Sigmoid colon (tissue), 7 donors: ENCODE data around the gene CCDC170. TPM values are rescaled to one million over a fixed set of nuclear protein-coding genes. Genes with fewer than 3 reads are reported as not detected.

Experiments used
- DNase-seq: peaks from one replicate; pipeline ENCODE4 v3.0.0-alpha.2; 2019
- H3K27ac ChIP-seq, 4 donors: fragments of 200-600 bp; sonication (generic); one replicate each; pipeline ENCODE4 v1.5.1; 2016 to 2019; ENCODE audit warnings: mild to moderate bottlenecking in 1 of 4
- H3K27me3 ChIP-seq, 3 donors: fragments of 200-600 bp; sonication (generic); one replicate each; pipeline ENCODE4 v1.5.1; 2019; ENCODE audit warnings: mild to moderate bottlenecking in 1 of 3
- H3K36me3 ChIP-seq, 4 donors: fragments of 200-600 bp; sonication (generic); one replicate each; pipeline ENCODE4 v1.5.1; 2016 to 2019
- H3K4me1 ChIP-seq, 4 donors: fragments of 200-600 bp; sonication (generic); one replicate each; pipeline ENCODE4 v1.5.1; 2017 to 2019
- H3K4me3 ChIP-seq, 4 donors: fragments of 200-600 bp; sonication (generic); one replicate each; pipeline ENCODE4 v1.5.1; 2017 to 2019; ENCODE audit warnings: mild to moderate bottlenecking in 2 of 4, moderate library complexity in 1 of 4
- H3K9me3 ChIP-seq, 4 donors: fragments of 200-600 bp in 3 of 4; sonication (generic) in 3 of 4; one replicate each; pipeline versions ENCODE4 v1.5.1 to v1.6.1; 2013 to 2019
- CTCF ChIP-seq, 4 experiments: fragments of 450-650 bp in 3 of 4; fragments of 200-600 bp in 1 of 4; IDR thresholded peaks; one replicate each; pipeline ENCODE4 v1.5.1; 2016 to 2019; ENCODE audit warnings: antibody characterized with exemption in 4 of 4, mild to moderate bottlenecking in 3 of 4, moderate library complexity in 2 of 4
- EP300 ChIP-seq, 4 donors: sonication (generic); formaldehyde crosslinking; IDR thresholded peaks; one replicate each; pipeline ENCODE4 v1.6.1; 2017; ENCODE audit warnings: antibody characterized with exemption in 4 of 4
- POLR2A ChIP-seq, 2 donors: fragments of 450-650 bp; IDR thresholded peaks; one replicate each; pipeline ENCODE4 v1.6.1; 2016; ENCODE audit warnings: antibody characterized with exemption in 2 of 2, mild to moderate bottlenecking in 2 of 2, moderate library complexity in 2 of 2
- POLR2AphosphoS5 ChIP-seq, 4 donors: sonication (generic); formaldehyde crosslinking; IDR thresholded peaks; one replicate each; pipeline ENCODE4 v1.6.1; 2017; ENCODE audit warnings: antibody characterized with exemption in 4 of 4
- WGBS, 2 donors: extraction: QIAGEN DNeasy Blood & Tissue Kit; methylation state at CpG; one replicate each; pipeline ENCODE4 v1.1.7; 2013; 5-methylcytosine and 5-hydroxymethylcytosine counted together
- intact Hi-C: fragments of 100-400 bp; cut with DNase I; formaldehyde crosslinking; loops from one replicate; pipeline ENCODE4 v1.15.1; 2023
- polyA plus RNA-seq, 3 donors: library from polyadenylated mRNA; stranded (reverse); fragments of 200-250 nt; gene quantifications; one replicate each; pipeline ENCODE4 v1.2.3, GENCODE V29; 2013
- total RNA-seq, 4 donors: library from RNA; depleted of rRNA; stranded (reverse); fragments of >200 nt; gene quantifications; one replicate each; pipeline ENCODE4 v1.1.0, GENCODE V29; 2016
- donor health status: healthy with polysubstance abuse.
- donor health status: Bipolar disorder and iron deficiency.
- donor health status: healthy.

The CCDC170 gene
- total and polyA plus RNA-seq, 7 donors: 0.33 to 2.5 (median 0.66) TPM

GRCh38 chr6:151577257-151577656, 83.4 kb downstream of the CCDC170 start:
- intact Hi-C loops: no loop called here
- H3K4me3 ChIP-seq: no peak overlapping the region
- no peaks in the 10 kb centered on the region for H3K36me3 ChIP-seq
- H3K27ac ChIP-seq: no peak overlapping the region
- DNase-seq: no peak
- H3K4me1 ChIP-seq: no peaks in the 10 kb centered on the region
- 76 to 87% methylated on average over 5 of the region's 5 CpGs for WGBS, 2 donors
- H3K27me3 ChIP-seq: no peaks in the 10 kb centered on the region
- H3K9me3 ChIP-seq: no peaks in the 10 kb centered on the region
- TF ChIP-seq EP300 (IDR thresholded peaks at IDR 0.05) (no peak), CTCF (IDR thresholded peaks at IDR 0.05) (no peak), POLR2AphosphoS5 (IDR thresholded peaks at IDR 0.05) (no peak), POLR2A (IDR thresholded peaks at IDR 0.05) (no peak)

DNA sequence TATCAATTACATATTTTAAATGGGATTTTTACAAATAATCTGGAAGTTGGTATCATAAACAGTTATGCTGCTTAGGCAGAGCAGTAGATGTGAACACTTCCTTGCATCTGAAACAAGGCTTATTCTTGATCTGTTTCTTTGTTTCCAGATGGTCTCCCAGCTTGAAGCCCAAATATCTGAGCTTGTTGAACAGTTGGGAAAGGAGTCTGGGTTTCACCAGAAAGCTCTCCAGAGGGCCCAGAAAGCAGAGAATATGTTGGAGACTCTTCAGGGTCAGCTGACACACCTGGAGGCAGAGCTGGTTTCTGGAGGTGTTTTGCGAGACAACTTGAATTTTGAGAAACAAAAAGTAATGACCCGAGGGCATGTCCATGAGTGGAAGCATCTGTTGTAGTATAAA, 91.9 kb downstream of the CCDC170 start:
- Histone ChIP-seq H3K4me3 (no peak overlapping the region), H3K9me3 (no peaks in the 10 kb centered on the region), H3K27ac (no peak overlapping the region), H3K36me3 (no peaks in the 10 kb centered on the region), H3K4me1 (no peaks in the 10 kb centered on the region), H3K27me3 (no peaks in the 10 kb centered on the region)
- 86 to 90% methylated on average over 2 of the region's 2 CpGs for WGBS, 2 donors
- no peak for DNase-seq
- TF ChIP-seq POLR2A (IDR thresholded peaks at IDR 0.05) (no peak), EP300 (IDR thresholded peaks at IDR 0.05) (no peak), CTCF (IDR thresholded peaks at IDR 0.05) (no peak), POLR2AphosphoS5 (IDR thresholded peaks at IDR 0.05) (no peak)
- intact Hi-C loops: no loop called here

- DNase-seq: no peak
- H3K36me3 ChIP-seq: no peaks in the 10 kb centered on the region
- no peak overlapping the region for H3K4me3 ChIP-seq
- H3K27me3 ChIP-seq: no peaks in the 10 kb centered on the region
- peaks cover 0 to 6% (median 2%) of the 10 kb centered on the region in 4 donors for H3K9me3 ChIP-seq
- intact Hi-C loops: no loop called here
- 56 to 66% methylated on average over 6 of the region's 6 CpGs for WGBS, 2 donors
- no peak overlapping the region for H3K27ac ChIP-seq
- TF ChIP-seq EP300 (IDR thresholded peaks at IDR 0.05): no peak
- TF ChIP-seq POLR2A (IDR thresholded peaks at IDR 0.05): no peak
- no peak for TF ChIP-seq POLR2AphosphoS5 (IDR thresholded peaks at IDR 0.05)
- TF ChIP-seq CTCF (IDR thresholded peaks at IDR 0.05): no peak
- H3K4me1 ChIP-seq: no peaks in the 10 kb centered on the region
These were observed 95.8 kb downstream of the CCDC170 start for GRCh38 chr6:151589667-151590066.

DNA sequence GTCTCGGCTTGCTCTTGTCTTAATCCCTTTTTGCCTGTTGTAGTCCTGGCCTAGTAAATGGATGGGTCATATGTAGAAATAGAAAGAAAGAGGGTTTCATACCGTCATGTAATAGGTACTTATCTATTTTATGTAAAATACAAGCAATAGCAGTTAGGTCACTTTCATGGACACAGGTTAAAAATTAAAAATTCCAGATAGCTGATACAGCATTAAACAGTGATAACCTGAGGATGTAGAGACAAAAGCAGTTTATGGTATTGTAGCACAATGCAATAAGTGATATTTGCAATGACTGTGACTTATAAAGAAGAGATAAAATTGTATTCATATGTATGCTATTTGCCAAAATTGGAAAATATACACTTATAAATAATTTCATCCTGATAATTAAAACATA, 96.9 kb downstream of the CCDC170 start:
- Histone ChIP-seq H3K9me3 (peaks cover 0 to 6% (median 2%) of the 10 kb centered on the region in 4 donors), H3K4me3 (no peak overlapping the region), H3K36me3 (no peaks in the 10 kb centered on the region), H3K4me1 (no peaks in the 10 kb centered on the region), H3K27me3 (no peaks in the 10 kb centered on the region), H3K27ac (no peak overlapping the region)
- TF ChIP-seq EP300 (IDR thresholded peaks at IDR 0.05) (no peak), POLR2AphosphoS5 (IDR thresholded peaks at IDR 0.05) (no peak), POLR2A (IDR thresholded peaks at IDR 0.05) (no peak), CTCF (IDR thresholded peaks at IDR 0.05) (no peak)
- WGBS, 2 donors: 72 to 84% methylated on average over 2 of the region's 2 CpGs
- no peak for DNase-seq
- intact Hi-C loops: no loop called here

GRCh38 chr6:151592449-151593159, 98.8 kb downstream of the CCDC170 start:
- DNase-seq: no peak
- Histone ChIP-seq H3K27me3 (no peaks in the 10 kb centered on the region), H3K27ac (no peak overlapping the region), H3K9me3 (peaks cover 0 to 6% (median 2%) of the 10 kb centered on the region in 4 donors), H3K4me1 (no peaks in the 10 kb centered on the region), H3K4me3 (no peak overlapping the region), H3K36me3 (no peaks in the 10 kb centered on the region)
- no peak for TF ChIP-seq POLR2AphosphoS5 (IDR thresholded peaks at IDR 0.05)
- TF ChIP-seq POLR2A (IDR thresholded peaks at IDR 0.05): no peak
- no peak for TF ChIP-seq EP300 (IDR thresholded peaks at IDR 0.05)
- TF ChIP-seq CTCF (IDR thresholded peaks at IDR 0.05): no peak
- intact Hi-C loops: no loop called here
- 26 to 76% methylated on average over 9 of the region's 9 CpGs for WGBS, 2 donors
